GM19395 (cell line): ENCODE results near the gene BNC1.
"Not testable (repeated sequence)": the region's sequence is repeated elsewhere in the genome, so short reads cannot be mapped to it uniquely, and the experiment has no call there.

Experiments used
- ATAC-seq: cut with Tn5 transposase; IDR thresholded peaks from one replicate; pipeline ENCODE4 v1.9.1; 2021; ENCODE audit warnings: mild to moderate bottlenecking, moderate library complexity; ENCODE audit not compliant: unreplicated experiment

BNC1 gene

GRCh38 chr15:83250781-83251180 lies 33.7 kb downstream of the BNC1 start:
- no peak for ATAC-seq

- ATAC-seq: no peak
These were observed 35.5 kb downstream of the BNC1 start for GRCh38 chr15:83249030-83249343.

DNA sequence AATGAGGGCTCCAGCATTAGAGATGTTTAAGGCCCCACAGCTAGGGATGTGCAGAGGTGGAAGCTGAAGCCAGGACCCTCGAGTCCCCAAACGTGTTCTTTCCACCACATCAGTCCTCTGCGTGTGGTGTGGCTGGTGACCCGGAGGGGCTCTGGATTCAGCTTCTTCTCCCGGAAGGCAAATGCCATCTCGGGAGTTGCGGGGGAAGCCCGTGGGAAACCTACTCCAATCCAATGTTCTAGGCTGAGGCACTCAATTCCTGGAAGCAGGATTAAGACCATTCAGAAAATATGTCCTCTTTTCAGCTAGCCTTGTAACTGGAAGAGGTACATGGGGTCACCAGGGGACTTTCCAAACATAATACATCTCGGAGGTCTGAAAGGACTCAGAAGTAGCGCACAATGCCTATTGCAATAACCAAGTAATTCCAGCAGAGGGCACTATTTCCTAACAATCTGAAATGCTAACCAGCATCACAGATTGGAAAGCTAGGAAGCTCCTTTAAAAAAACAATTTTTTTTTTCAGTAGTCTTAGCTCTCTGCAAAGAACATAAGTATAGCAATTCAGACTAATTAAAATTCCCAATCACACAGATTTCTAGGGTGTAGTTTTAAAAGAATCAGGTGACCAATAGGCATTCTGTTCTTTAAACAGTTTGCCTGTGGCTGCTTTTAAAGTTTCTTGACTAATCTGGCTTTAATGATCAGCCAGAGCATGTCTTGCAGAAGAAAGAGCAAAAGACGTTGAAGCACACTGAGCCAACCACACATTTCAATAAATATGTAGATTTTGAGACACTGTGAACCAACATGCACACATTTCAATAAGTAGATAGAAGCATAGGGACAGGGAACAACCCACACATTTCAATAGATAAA lies 36.1 kb downstream of the BNC1 start:
- ATAC-seq: no peak

- ATAC-seq: no peak
These were observed 40.8 kb downstream of the BNC1 start for GRCh38 chr15:83243634-83244033.

DNA sequence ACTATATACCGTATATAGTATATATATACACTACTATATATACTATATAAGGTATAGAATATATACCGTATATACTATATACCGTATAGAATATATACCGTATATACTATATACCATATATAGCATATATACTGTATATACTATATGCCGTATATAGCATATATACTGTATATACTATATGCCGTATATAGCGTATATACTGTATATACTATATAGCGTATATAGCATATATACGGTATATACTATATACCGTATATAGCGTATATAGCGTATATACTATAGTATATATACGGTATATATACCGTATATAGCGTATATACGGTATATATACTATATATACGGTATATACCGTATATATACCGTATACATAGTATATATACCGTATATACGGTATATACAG lies 54.2 kb downstream of the BNC1 start:
- no peak for ATAC-seq

GRCh38 chr15:83225449-83225848 lies 59.0 kb downstream of the BNC1 start:
- ATAC-seq: no peak

DNA sequence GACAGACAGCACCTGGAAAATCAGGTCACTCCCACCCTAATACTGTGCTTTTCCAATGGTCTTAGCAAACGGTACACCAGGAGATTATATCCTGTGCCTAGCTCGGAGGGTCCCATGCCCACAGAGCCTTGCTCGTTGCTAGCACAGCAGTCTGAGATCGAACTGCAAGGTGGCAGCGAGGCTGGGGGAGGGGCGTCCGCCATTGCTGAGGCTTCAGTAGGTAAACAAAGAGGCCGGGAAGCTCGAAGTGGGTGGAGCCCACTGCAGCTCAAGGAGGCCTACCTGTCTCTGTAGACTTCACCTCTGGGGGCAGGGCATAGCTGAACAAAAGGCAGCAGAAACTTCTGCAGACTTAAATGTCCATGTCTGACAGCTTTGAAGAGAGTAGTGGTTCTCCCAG lies 62.7 kb downstream of the BNC1 start:
- ATAC-seq: not testable (repeated sequence)

GRCh38 chr15:83219026-83219425 lies 65.4 kb downstream of the BNC1 start:
- no peak for ATAC-seq

GRCh38 chr15:83215306-83215705 lies 69.2 kb downstream of the BNC1 start:
- no peak for ATAC-seq

GRCh38 chr15:83210619-83211018 lies 73.8 kb downstream of the BNC1 start:
- ATAC-seq: no peak

DNA sequence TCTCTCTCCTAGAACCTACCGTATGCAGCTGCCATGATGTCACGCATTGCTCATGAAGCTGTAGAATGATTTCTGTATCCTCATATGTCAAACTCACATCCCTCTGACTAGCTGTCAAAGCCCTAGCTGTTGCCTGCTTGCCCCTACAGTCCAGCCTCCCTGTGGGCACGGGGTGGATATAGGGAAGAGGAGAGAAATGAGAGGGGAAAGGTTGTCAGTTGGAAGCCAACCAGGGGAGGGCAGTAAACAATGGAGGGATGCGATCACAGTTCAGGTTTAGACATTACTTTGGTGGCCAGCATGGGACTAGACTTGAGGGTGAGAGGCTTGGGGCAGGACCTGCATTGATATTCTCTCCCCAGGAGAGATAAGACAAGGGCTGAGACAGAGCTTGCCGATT lies 75.1 kb downstream of the BNC1 start:
- no peak for ATAC-seq

DNA sequence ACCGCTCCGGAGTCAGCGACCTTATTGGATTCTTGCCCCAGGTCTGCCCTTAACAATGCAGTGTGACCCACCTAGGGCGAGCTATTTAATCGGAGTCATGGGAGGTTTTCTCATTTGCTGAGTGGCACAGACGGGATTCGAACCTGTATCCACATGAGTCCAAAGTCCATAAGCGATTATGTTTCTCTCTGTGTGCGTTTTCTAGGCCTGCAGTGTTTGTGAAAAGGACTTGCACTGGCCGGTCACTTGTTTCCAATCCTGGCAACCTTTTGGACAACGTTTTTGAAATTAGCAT lies 76.2 kb downstream of the BNC1 start:
- no peak for ATAC-seq

- peak; percentile 50 for ATAC-seq
These were observed 76.7 kb downstream of the BNC1 start, which contains the start of gene HDGFL3 for GRCh38 chr15:83207660-83208366. Gene HDGFL3, minus strand, starts transcription at chr15:83207823. Its CDS starts 409 bp downstream, at chr15:83207414.

DNA sequence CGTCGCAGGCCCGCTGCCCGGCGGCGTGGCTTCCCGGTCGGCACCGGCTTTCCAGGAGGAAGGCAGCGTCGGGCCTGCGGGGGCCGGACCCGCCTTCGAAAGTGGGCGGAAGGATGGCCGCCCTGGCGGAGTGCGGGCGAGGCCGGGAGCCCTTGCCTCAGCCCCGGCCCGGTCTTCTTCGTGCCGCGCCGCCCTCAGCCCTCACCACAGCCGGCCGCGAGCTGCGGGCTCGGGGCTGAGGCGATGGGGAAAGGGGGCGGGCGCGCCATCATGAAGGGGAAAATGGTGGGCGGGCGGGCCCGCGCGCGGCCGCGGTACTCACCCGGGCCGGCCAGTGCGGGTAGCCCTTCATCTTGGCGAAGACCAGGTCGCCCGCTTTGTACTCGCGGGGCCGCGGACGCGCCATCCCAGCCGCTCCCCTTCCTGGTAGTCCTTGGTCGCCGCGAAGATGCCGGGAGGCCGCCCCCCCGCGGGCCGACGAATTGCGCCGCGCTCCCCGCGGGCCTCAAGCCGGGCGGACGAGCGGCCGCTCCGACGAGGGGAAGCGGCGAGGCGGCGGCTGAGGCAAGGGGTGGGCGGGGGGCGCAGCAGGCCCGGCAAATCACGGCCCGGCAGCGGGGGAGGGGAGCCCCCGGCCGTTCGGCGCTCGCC lies 77.3 kb downstream of the BNC1 start:
- peak; percentile 33 for ATAC-seq

- no peak for ATAC-seq
These were observed 77.9 kb downstream of the BNC1 start for GRCh38 chr15:83206526-83207008.
